Thoracic aorta (tissue), 2 donors: Measurements from ENCODE around the gene DYNLT5. TPM values are rescaled to one million over a fixed set of nuclear protein-coding genes. Genes with fewer than 3 reads are reported as not detected.
"Not testable (repeated sequence)": the region's sequence is repeated elsewhere in the genome, so short reads cannot be mapped to it uniquely, and the experiment has no call there.

Source experiments
- ATAC-seq: fragments of 150-250 bp; one replicate; pipeline ENCODE4 v1.8.0; 2017; ENCODE audit warnings: low read depth; ENCODE audit not compliant: insufficient number of reproducible peaks, low FRiP score
- DNase-seq: peaks from one replicate; pipeline ENCODE4 v3.0.0-alpha.2; 2020; ENCODE audit warnings: low spot score
- H3K27ac ChIP-seq, 2 donors: fragments of 200-600 bp; sonication (generic); 1 replicate in 1 of 2; 2 replicates in 1 of 2; pipeline ENCODE4 v1.5.1; 2016; ENCODE audit warnings: mild to moderate bottlenecking in 2 of 2, moderate library complexity in 2 of 2
- H3K27me3 ChIP-seq: fragments of 200-600 bp; sonication (generic); replicated peaks from 2 replicates; pipeline ENCODE4 v1.6.0; 2016; ENCODE audit warnings: mild to moderate bottlenecking; ENCODE audit not compliant: insufficient read depth
- H3K36me3 ChIP-seq: fragments of 200-600 bp; sonication (generic); one replicate; pipeline ENCODE4 v1.5.1; 2016
- H3K4me1 ChIP-seq, 2 donors: fragments of 200-600 bp; sonication (generic); 1 replicate in 1 of 2; 2 replicates in 1 of 2; pipeline versions ENCODE4 v1.5.1 to v1.6.0; 2016; ENCODE audit warnings: low read depth in 2 of 2, mild to moderate bottlenecking in 1 of 2; ENCODE audit not compliant: control insufficient read depth in 1 of 2
- H3K4me3 ChIP-seq: fragments of 200-600 bp; sonication (generic); 2 replicates; pipeline ENCODE4 v1.5.1; 2016; ENCODE audit warnings: mild to moderate bottlenecking
- H3K9me3 ChIP-seq: fragments of 200-600 bp; sonication (generic); 2 replicates; pipeline ENCODE4 v1.5.1; 2016
- CTCF ChIP-seq: fragments of 200-600 bp; sonication (generic); IDR thresholded peaks from one replicate; pipeline ENCODE4 v1.5.1; 2019; ENCODE audit warnings: antibody characterized with exemption
- total RNA-seq, 2 donors: library from RNA; depleted of rRNA; stranded (reverse); fragments of >200 nt; gene quantifications; one replicate each; pipeline versions ENCODE4 v1.1.0 to v1.2.3, GENCODE V29; 2016

Gene DYNLT5
- total RNA-seq, 2 donors from 2014 or later: 2.7 to 2.8 TPM

- no peak overlapping the region for H3K27ac ChIP-seq
- no peak for ATAC-seq
- TF ChIP-seq CTCF: no peak
- H3K36me3 ChIP-seq: peaks cover 2% of the 10 kb centered on the region
- H3K4me3 ChIP-seq: no peak overlapping the region
- H3K9me3 ChIP-seq: no peaks in the 10 kb centered on the region
- H3K27me3 ChIP-seq: no peaks in the 10 kb centered on the region
- peaks cover 0 to 5% of the 10 kb centered on the region in 2 donors for H3K4me1 ChIP-seq
- no peak for DNase-seq
Observed at GRCh38 chr1:66733348-66734017, 18.8 kb upstream of the DYNLT5 start.

GRCh38 chr1:66734531-66734930 is 17.7 kb upstream of the DYNLT5 start:
- H3K4me1 ChIP-seq, H3K27me3 ChIP-seq, H3K36me3 ChIP-seq, ATAC-seq, H3K9me3 ChIP-seq, H3K27ac ChIP-seq, DNase-seq, H3K4me3 ChIP-seq: not testable (repeated sequence)

- no peak overlapping the region for H3K4me3 ChIP-seq
Observed at GRCh38 chr1:66737836-66738235, 14.4 kb upstream of the DYNLT5 start.

GRCh38 chr1:66739401-66740157 is 12.7 kb upstream of the DYNLT5 start:
- no peak for TF ChIP-seq CTCF
- no peaks in the 10 kb centered on the region for H3K9me3 ChIP-seq
- H3K27me3 ChIP-seq: no peaks in the 10 kb centered on the region
- no peaks in the 10 kb centered on the region for H3K4me1 ChIP-seq
- H3K36me3 ChIP-seq: peaks cover 16% of the 10 kb centered on the region
- ATAC-seq (no peak), DNase-seq (no peak)
- no peak overlapping the region for H3K27ac ChIP-seq
- no peak overlapping the region for H3K4me3 ChIP-seq

More at GRCh38 chr1:66737836-66738235, 14.4 kb upstream of the DYNLT5 start:
- DNase-seq (no peak), ATAC-seq (no peak)
- TF ChIP-seq CTCF: no peak
- Histone ChIP-seq H3K27ac (no peak overlapping the region), H3K27me3 (no peaks in the 10 kb centered on the region), H3K36me3 (peaks cover 13% of the 10 kb centered on the region), H3K4me1 (peaks cover 0 to 5% of the 10 kb centered on the region in 2 donors), H3K9me3 (no peaks in the 10 kb centered on the region)

GRCh38 chr1:66745451-66745850 is 6.8 kb upstream of the DYNLT5 start:
- Histone ChIP-seq H3K36me3 (peaks cover 8% of the 10 kb centered on the region), H3K4me1 (no peaks in the 10 kb centered on the region), H3K27ac (no peak overlapping the region), H3K9me3 (no peaks in the 10 kb centered on the region), H3K27me3 (no peaks in the 10 kb centered on the region), H3K4me3 (no peak overlapping the region)
- no peak for TF ChIP-seq CTCF
- no peak for DNase-seq
- no peak for ATAC-seq
